HepG2 (cell line): ENCODE results near the gene STX8.

Experiments used
- ETV5 ChIP-seq: IDR thresholded peaks from 2 replicates; pipeline ENCODE4 v1.6.1; 2018; ENCODE audit warnings: missing biosample characterization, missing genetic modification reagents, inconsistent platforms, borderline replicate concordance
- FOXA1 ChIP-seq, 2 experiments: fragments of 450-650 bp in 1 of 2; sonication (generic) in 1 of 2; formaldehyde crosslinking in 1 of 2; IDR thresholded peaks; 2 replicates each; pipeline versions ENCODE4 v1.4.0 to v1.6.1; 2016 to 2020; ENCODE audit warnings: missing genetic modification reagents in 1 of 2
- IRF2 ChIP-seq: IDR thresholded peaks from 2 replicates; pipeline ENCODE4 v1.6.1; 2018; ENCODE audit warnings: missing genetic modification reagents, missing compliant biosample characterization
- NCOR1 ChIP-seq: fragments of 200-600 bp; sonication (generic); IDR thresholded peaks from 2 replicates; pipeline ENCODE4 v1.7.0; 2017; ENCODE audit warnings: antibody characterized with exemption, low read length, borderline replicate concordance
- POLR2AphosphoS5 ChIP-seq: IDR thresholded peaks from 2 replicates; pipeline ENCODE4 v1.6.1; 2012; ENCODE audit warnings: low read depth, low read length
- ZFX ChIP-seq: sonication (generic); formaldehyde crosslinking; IDR thresholded peaks from 2 replicates; pipeline ENCODE4 v1.4.0; 2020; ENCODE audit warnings: mild to moderate bottlenecking, low read depth, missing genetic modification reagents, moderate library complexity
- TF ChIP-seq, protein P1 (sequence below): sonication (generic); formaldehyde crosslinking; IDR thresholded peaks from 2 replicates; pipeline ENCODE4 v1.5.0; 2020; ENCODE audit warnings: mild to moderate bottlenecking, missing genetic modification reagents, moderate library complexity
- TF ChIP-seq, protein P2 (sequence below): sonication (generic); formaldehyde crosslinking; IDR thresholded peaks from 2 replicates; pipeline ENCODE4 v1.4.0; 2020; ENCODE audit warnings: low read depth, missing genetic modification reagents

DNA sequence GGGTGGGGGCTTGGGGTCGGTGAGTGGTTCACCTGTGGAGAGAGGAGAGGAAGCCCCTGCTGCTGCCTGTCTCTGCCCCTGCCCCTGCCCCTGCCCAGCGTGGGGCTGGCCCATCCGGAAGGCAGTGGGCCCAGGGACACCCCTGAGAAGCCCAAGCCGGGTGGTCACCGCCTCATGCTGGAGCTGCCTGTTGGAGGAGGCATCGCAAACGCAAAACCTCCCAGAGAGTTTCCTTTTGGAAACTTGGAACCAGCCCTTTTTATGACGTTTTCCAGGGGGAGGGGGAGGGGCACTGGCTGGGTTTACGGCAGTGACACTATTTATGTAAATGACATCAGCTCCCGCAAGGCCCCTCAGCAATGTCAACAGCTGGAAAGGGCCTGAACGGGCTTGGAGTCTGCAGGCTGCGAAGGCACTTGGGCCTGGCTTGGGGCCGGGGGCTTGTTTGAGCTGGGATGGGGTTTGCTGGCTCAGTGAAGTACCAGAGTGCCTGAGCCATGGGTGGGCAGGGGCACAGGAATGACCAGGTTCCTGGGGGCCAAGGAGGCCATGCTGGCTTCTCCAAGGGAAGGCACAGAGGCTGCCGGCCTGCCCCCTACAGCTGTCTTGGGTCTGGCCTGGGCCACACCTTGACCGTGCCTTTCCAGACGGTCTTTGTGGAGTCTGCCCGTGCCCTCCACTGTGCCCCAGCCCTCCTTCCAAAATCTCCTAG is 334.8 kb downstream of the STX8 start:
- TF ChIP-seq ZFX (CRISPR knock-in tag) (peak; percentile 31; the same call in 1 of the 2 replicates), ETV5 (no peak), IRF2 (CRISPR knock-in tag) (no peak), POLR2AphosphoS5 (no peak), FOXA1 (IDR thresholded peaks at IDR 0.05) (no peak), FOXA1 (CRISPR knock-in tag; IDR thresholded peaks at IDR 0.05) (peak; percentile 81), NCOR1 (no peak)
- TF ChIP-seq, protein P1, sequence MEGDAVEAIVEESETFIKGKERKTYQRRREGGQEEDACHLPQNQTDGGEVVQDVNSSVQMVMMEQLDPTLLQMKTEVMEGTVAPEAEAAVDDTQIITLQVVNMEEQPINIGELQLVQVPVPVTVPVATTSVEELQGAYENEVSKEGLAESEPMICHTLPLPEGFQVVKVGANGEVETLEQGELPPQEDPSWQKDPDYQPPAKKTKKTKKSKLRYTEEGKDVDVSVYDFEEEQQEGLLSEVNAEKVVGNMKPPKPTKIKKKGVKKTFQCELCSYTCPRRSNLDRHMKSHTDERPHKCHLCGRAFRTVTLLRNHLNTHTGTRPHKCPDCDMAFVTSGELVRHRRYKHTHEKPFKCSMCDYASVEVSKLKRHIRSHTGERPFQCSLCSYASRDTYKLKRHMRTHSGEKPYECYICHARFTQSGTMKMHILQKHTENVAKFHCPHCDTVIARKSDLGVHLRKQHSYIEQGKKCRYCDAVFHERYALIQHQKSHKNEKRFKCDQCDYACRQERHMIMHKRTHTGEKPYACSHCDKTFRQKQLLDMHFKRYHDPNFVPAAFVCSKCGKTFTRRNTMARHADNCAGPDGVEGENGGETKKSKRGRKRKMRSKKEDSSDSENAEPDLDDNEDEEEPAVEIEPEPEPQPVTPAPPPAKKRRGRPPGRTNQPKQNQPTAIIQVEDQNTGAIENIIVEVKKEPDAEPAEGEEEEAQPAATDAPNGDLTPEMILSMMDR: no peak
- TF ChIP-seq, protein P2, sequence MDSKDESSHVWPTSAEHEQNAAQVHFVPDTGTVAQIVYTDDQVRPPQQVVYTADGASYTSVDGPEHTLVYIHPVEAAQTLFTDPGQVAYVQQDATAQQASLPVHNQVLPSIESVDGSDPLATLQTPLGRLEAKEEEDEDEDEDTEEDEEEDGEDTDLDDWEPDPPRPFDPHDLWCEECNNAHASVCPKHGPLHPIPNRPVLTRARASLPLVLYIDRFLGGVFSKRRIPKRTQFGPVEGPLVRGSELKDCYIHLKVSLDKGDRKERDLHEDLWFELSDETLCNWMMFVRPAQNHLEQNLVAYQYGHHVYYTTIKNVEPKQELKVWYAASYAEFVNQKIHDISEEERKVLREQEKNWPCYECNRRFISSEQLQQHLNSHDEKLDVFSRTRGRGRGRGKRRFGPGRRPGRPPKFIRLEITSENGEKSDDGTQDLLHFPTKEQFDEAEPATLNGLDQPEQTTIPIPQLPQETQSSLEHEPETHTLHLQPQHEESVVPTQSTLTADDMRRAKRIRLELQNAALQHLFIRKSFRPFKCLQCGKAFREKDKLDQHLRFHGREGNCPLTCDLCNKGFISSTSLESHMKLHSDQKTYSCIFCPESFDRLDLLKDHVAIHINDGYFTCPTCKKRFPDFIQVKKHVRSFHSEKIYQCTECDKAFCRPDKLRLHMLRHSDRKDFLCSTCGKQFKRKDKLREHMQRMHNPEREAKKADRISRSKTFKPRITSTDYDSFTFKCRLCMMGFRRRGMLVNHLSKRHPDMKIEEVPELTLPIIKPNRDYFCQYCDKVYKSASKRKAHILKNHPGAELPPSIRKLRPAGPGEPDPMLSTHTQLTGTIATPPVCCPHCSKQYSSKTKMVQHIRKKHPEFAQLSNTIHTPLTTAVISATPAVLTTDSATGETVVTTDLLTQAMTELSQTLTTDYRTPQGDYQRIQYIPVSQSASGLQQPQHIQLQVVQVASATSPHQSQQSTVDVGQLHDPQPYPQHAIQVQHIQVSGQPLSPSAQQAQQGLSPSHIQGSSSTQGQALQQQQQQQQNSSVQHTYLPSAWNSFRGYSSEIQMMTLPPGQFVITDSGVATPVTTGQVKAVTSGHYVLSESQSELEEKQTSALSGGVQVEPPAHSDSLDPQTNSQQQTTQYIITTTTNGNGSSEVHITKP: no peak
